GM21723 (cell line): ENCODE results near the gene PLD4.
"Not testable (repeated sequence)": the region's sequence is repeated elsewhere in the genome, so short reads cannot be mapped to it uniquely, and the experiment has no call there.

Experiments
- ATAC-seq: cut with Tn5 transposase; IDR thresholded peaks from one replicate; pipeline ENCODE4 v1.9.1; 2021; ENCODE audit warnings: mild to moderate bottlenecking, moderate library complexity; ENCODE audit not compliant: unreplicated experiment

PLD4 gene

GRCh38 chr14:104885973-104886689 lies 38.5 kb upstream of the PLD4 start:
- no peak for ATAC-seq

DNA sequence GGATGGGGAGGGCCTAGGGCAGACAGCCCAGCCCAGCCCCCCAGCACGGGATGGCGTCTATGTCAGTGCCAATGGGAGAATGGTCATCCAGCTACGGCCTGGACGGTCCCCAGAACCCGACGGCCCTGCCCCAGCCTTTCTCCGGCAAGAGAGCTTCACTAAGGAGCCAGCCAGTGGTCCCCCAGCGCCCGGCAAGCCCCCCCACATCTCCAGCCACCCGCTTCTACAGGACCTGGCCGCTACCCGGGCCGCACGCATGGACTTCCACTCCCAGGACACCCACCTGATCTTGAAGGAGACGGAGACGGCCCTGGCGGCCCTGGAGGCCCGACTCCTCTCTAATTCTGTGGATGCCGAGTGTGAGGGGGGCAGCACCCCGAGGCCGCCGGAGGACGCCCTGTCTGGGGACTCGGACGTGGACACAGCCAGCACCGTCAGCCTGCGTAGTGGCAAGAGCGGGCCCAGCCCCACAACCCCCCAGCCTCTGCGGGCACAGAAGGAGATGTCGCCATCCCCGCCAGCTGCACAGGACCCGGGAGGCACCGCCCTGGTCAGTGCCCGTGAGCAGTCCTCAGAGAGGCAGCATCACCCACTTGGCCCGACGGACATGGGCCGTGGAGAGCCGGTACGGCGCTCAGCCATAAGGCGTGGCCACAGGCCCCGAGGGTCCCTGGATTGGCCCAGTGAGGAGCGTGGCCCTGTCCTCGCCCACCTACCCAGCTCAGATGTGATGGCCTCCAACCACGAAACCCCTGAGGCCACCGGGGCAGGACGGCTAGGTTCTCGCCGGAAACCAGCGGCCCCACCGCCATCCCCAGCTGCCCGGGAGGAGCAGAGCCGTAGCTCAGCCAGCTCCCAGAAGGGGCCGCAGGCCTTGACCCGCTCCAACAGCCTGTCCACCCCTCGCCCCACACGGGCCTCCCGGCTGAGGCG lies 37.7 kb upstream of the PLD4 start:
- ATAC-seq: no peak

DNA sequence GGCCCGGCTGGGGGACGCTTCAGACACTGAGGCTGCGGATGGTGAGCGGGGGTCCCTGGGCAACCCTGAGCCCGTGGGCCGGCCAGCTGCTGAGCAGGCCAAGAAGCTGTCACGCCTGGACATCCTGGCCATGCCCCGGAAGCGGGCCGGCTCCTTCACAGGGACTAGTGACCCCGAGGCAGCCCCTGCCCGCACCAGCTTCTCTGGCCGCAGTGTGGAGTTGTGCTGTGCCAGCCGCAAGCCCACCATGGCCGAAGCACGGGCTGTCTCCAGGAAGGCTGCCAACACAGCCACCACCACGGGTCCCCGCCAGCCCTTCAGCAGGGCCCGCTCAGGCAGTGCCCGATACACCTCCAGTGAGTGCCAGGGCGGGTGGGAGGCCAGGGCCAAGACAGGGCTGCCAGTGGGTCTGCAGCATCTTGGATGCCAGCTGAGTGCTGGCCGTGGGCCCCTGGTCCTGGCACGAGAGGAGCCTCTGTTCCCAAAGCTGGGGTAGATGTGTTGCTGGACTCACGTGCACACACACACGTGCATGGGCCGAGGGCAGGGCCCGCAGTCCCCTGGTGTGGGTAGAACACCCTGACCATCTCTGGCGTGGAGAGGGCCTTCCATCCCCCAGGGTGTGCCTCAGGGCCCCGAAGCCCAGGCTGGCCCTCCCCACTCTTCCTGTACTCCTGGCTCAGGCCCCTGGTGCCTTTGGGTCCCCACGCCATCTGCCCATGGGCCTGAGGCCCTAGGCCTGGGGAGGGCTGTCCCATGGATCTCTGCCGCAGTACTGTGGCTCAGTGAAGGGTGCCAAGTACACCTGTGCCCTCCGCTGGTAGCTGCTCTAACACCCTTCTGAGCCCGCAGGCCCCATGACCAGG lies 36.8 kb upstream of the PLD4 start:
- no peak for ATAC-seq

- ATAC-seq: no peak
Observed at GRCh38 chr14:104888489-104889374, 35.9 kb upstream of the PLD4 start.

GRCh38 chr14:104889375-104889757 lies 35.3 kb upstream of the PLD4 start:
- no peak for ATAC-seq

DNA sequence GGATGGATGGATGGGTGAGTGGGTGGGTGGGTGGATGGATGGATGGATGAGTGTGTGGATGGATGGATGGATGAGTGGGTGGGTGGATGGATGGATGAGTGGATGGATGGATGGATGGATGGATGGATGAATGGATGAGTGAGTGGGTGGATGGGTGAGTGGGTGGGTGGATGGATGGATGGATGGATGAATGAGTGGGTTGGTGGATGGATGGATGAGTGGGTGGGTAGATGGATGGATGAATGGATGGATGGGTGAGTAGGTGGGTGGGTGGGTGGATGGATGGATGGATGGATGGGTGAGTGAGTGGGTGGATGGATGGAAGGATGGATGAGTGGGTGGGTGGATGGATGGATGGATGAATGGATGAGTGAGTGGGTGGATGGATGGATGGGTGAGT lies 34.4 kb upstream of the PLD4 start:
- not testable (repeated sequence) for ATAC-seq

DNA sequence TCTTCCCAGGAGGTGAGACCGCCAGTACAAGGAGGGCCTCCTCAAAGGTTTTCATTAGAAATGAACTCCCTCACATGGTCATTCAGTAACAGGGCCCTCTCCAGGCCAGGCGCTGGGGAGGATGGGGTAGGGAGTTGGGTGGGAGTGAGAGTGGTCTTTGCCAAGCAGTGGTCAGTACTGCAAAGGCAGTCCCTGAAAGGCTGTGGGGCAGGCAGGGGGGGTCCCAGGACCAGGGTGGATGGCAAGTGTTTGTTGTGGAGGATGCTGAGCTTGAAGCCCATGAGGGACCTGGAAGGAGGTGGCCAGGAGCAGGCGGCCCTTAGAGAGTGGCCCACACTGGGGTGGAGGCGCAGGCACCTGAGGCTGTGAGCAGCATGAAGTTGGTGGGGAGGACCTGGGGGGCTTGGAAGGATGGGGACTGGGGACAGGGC lies 33.5 kb upstream of the PLD4 start:
- no peak for ATAC-seq

- no peak for ATAC-seq
Observed at GRCh38 chr14:104891664-104892530, 32.8 kb upstream of the PLD4 start.

DNA sequence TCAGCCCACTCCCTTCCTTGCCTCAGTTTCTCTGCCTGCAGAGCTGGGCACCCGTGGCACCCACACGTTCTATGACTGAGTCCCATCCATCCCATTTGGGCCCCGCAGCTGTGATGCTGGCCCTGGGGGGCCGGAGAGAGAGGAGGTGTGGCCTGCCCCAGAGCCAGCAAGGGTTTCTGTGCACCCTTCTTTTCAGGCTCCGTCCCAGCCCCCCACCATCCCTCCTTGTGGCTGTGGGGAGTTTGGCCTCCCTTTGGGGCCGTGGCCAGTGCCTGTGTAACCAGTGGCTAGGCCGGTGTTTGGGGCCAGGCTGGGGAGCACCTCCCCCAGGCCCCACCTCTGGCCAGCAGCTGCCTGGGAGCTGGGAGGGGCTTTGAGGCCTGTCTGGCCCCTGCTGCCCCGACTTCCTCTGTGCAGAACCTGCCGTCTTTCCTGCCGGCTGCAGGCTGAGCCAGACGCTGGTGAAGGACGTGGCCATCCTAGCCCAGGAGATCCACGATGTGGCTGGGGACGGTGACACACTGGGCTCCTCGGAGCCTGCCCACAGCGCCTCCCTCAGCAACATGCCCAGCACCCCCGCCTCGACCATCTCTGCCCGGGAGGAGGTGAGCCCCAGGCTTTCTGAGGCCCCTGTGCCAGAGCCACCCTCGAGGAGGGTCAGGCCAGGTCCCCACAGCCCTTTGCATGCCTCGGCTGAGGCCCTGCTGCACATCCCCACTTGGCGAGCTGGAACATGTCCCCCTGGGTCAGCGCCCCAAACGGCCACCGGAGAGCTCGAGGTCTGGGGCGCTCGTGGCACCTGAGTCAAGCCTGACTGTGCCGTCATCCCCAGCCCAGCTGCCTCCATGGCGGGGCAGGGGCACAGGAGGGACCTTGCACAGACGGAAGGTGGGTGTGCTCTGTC lies 31.9 kb upstream of the PLD4 start:
- ATAC-seq: no peak

DNA sequence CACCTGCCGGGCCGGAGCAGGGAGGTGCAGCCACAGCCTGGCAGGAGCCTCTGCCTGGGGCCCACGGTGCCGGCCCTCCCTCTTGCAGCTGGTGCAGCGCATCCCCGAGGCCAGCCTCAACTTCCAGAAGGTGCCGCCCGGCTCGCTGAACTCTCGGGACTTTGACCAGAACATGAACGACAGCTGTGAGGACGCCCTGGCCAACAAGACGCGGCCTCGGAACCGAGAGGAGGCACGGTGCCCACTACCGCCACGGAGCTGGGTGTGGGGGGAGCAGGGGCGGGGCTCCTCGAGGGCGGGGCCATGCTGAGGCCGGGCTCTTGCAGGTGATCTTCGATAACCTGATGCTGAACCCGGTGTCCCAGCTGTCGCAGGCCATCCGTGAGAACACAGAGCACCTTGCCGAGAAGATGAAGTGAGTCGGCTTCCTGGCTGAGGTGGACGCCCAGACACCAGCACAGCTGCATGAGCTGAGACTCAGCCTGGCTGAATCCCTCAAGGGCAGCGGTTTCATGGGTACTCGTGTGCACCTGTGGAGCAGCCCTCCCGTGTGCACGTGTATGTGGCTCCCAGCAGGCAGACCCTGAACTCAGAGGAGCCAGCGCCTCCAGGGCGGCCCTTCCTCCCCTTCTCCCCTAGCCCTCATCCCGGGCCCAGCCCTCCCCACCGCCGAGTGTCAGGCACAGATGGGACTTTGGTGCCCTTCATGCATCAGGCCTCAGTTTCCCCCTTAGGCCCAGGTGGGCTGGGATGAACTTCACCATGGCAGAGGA lies 31.1 kb upstream of the PLD4 start:
- ATAC-seq: no peak

DNA sequence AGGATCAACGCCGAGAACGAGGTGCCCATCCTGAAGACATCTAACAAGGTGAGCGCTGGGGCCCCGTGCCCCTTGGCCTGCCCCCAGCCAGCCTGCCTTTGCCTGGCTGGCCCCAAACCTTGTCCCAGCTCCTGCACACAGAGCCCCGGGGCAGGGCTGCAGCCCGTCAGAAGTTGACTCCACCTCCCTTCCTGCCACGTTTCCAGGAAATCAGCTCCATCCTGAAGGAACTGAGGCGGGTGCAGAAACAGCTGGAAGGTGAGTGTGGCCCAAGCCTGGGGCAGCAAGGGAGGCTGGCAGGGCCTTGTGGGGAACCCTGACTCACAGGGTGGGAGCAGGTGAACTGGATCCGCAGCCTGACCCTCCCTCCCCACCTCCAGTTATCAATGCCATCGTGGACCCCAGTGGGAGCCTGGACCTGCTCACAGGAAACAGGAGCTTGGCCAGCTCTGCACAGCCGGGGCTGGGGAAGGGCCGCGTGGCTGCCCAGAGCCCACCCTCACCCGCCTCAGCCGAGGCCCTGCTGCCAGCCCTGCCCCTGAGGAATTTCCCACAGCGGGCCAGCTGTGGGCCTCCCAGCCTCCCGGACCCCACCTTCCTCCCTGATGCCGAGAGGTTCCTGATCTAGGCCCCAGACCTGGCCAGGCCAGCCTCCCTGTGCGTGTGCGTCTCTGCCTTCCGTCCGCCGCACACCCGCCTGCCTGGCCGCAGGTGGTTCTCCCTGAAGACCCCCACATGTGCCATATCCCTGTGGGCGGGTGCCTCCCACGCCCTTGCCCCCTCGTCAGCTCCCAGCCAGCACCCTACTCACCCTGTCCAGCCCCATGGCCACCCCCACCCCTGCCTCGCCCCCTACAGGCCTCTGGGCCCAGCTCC lies 30.1 kb upstream of the PLD4 start:
- no peak for ATAC-seq

- no peak for ATAC-seq
Observed at GRCh38 chr14:104895207-104895785, 29.4 kb upstream of the PLD4 start.

GRCh38 chr14:104895786-104896661 lies 28.7 kb upstream of the PLD4 start:
- no peak for ATAC-seq

DNA sequence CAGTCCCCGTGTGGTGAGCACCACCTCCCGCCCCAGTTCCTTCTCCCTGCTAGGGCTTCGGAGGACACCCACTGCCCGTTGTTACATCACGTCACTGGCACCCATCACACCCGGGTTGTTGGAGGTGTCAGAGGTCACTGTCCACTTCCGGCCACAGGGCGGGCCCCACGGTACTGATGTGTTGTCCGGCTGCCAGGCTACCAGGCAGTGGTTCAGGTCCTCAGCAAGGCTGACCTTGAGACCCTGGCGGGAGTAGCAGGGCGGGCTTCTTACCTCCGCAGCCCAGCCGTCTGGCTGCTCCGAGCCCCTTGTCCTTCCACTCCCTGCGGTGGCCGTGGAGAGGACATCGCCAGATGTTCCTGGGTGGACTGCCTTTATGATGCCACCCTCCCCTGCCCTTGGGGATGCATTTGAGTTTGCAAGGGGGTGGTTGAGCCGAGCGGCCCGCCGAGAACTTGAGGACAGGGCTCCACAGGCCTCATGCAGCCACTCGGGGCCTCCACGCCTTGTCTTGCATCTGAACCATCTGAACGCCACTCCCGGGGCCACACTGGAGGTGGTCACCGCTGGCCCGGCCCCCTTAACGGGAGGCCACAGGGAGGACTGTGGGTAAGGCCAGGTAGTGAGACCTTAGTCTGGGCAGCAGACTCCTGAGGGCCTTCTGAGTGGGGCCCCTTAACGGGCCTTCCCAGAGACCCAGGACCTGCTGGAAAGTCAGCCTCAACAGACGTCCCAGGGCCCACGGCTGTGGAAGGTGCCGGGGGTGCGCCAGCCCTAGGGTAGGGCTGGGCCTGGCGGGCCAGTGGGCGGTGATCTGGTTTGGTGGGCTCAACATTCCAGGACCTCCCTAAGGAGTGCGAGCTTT lies 27.1 kb upstream of the PLD4 start:
- ATAC-seq: no peak
